Vagina (tissue), 2 donors: ENCODE measurements around the gene MACROD2. TPM values are rescaled to one million over a fixed set of nuclear protein-coding genes. Genes with fewer than 3 reads are reported as not detected.

Experiments used
- DNase-seq, 2 donors: peaks; one replicate each; pipeline ENCODE4 v3.0.0-alpha.2; 2017; ENCODE audit errors: extremely low spot score in 2 of 2
- H3K27ac ChIP-seq: fragments of 200-600 bp; sonication (generic); one replicate; pipeline ENCODE4 v1.5.1; 2019
- H3K27me3 ChIP-seq: fragments of 200-600 bp; sonication (generic); one replicate; pipeline ENCODE4 v1.5.1; 2019
- H3K36me3 ChIP-seq, 2 donors: fragments of 200-600 bp; sonication (generic); one replicate each; pipeline ENCODE4 v1.5.1; 2017 to 2019
- H3K4me1 ChIP-seq: fragments of 200-600 bp; sonication (generic); one replicate; pipeline ENCODE4 v1.5.1; 2019
- H3K4me3 ChIP-seq, 2 donors: fragments of 200-600 bp; sonication (generic); 1 replicate in 1 of 2; 2 replicates in 1 of 2; pipeline ENCODE4 v1.5.1; 2016 to 2019
- H3K9me3 ChIP-seq: fragments of 200-600 bp; sonication (generic); one replicate; pipeline ENCODE4 v1.5.1; 2019
- POLR2A ChIP-seq, 2 donors: fragments of 450-650 bp; IDR thresholded peaks; one replicate each; pipeline ENCODE4 v1.6.1; 2017; ENCODE audit warnings: antibody characterized with exemption in 2 of 2, mild to moderate bottlenecking in 2 of 2, moderate library complexity in 2 of 2
- POLR2AphosphoS5 ChIP-seq, 2 donors: sonication (generic); formaldehyde crosslinking; IDR thresholded peaks; one replicate each; pipeline ENCODE4 v1.9.0; 2017; ENCODE audit warnings: antibody characterized with exemption in 2 of 2, mild to moderate bottlenecking in 2 of 2, low read depth in 1 of 2; ENCODE audit not compliant: insufficient read depth in 1 of 2
- intact Hi-C: fragments of 100-400 bp; cut with DNase I; formaldehyde crosslinking; loops from one replicate; pipeline ENCODE4 v1.15.1; 2023
- total RNA-seq: library from RNA; depleted of rRNA; stranded (reverse); fragments of >200 nt; gene quantifications from one replicate; pipeline ENCODE4 v1.2.3, GENCODE V29; 2016
- TF ChIP-seq, protein P1 (sequence below), 3 experiments: fragments of 450-650 bp in 2 of 3; fragments of 200-600 bp in 1 of 3; sonication (generic) in 1 of 3; IDR thresholded peaks; one replicate each; pipeline ENCODE4 v1.5.1; 2017 to 2019; ENCODE audit warnings: antibody characterized with exemption in 3 of 3, mild to moderate bottlenecking in 2 of 3, moderate library complexity in 2 of 3

The MACROD2 gene
- total RNA-seq, 1 donor from 2014 or later: 12.5 TPM

GRCh38 chr20:15843777-15844176, 1848.5 kb downstream of the MACROD2 start:
- DNase-seq: no peak
- intact Hi-C loops: no loop called here
- H3K27me3 ChIP-seq: no peaks in the 10 kb centered on the region
- H3K27ac ChIP-seq: no peak overlapping the region
- H3K4me3 ChIP-seq: no peak overlapping the region
- H3K9me3 ChIP-seq: no peaks in the 10 kb centered on the region
- H3K36me3 ChIP-seq: no peaks in the 10 kb centered on the region
- TF ChIP-seq, protein P1, sequence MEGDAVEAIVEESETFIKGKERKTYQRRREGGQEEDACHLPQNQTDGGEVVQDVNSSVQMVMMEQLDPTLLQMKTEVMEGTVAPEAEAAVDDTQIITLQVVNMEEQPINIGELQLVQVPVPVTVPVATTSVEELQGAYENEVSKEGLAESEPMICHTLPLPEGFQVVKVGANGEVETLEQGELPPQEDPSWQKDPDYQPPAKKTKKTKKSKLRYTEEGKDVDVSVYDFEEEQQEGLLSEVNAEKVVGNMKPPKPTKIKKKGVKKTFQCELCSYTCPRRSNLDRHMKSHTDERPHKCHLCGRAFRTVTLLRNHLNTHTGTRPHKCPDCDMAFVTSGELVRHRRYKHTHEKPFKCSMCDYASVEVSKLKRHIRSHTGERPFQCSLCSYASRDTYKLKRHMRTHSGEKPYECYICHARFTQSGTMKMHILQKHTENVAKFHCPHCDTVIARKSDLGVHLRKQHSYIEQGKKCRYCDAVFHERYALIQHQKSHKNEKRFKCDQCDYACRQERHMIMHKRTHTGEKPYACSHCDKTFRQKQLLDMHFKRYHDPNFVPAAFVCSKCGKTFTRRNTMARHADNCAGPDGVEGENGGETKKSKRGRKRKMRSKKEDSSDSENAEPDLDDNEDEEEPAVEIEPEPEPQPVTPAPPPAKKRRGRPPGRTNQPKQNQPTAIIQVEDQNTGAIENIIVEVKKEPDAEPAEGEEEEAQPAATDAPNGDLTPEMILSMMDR (IDR thresholded peaks at IDR 0.05): no peak
- TF ChIP-seq POLR2AphosphoS5 (IDR thresholded peaks at IDR 0.05; ENCODE audit: insufficient read depth in 1 of 2, low read depth in 1 of 2) (no peak), POLR2A (IDR thresholded peaks at IDR 0.05) (no peak)
- no peaks in the 10 kb centered on the region for H3K4me1 ChIP-seq

- H3K27ac ChIP-seq: no peak overlapping the region
- intact Hi-C loops: no loop called here
- no peak overlapping the region for H3K4me3 ChIP-seq
- no peaks in the 10 kb centered on the region for H3K9me3 ChIP-seq
- H3K36me3 ChIP-seq: no peaks in the 10 kb centered on the region
- TF ChIP-seq, protein P1 (IDR thresholded peaks at IDR 0.05): no peak
- TF ChIP-seq POLR2A (IDR thresholded peaks at IDR 0.05) (no peak), POLR2AphosphoS5 (IDR thresholded peaks at IDR 0.05; ENCODE audit: insufficient read depth in 1 of 2, low read depth in 1 of 2) (no peak)
- no peaks in the 10 kb centered on the region for H3K4me1 ChIP-seq
- DNase-seq: no peak
- no peaks in the 10 kb centered on the region for H3K27me3 ChIP-seq
These were observed 1852.0 kb downstream of the MACROD2 start for GRCh38 chr20:15847196-15847784.

DNA sequence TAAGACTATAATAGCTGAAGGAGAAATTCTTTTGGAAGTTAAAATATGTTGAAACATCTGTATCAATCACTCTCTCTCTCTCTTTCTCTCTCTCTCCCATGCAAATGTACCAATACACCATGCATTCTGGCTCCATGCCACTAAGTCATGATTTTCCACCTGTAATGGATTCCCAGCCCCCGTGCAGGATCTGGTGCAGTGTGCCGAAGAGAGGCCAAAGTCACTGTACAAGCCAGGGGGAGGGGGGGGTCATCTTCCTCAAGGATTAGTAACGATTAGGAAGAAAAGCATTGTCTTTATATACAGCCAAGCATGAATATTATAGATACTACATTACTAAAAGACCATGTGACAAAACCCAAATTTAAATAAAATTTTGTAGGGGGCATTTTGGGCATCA, 1852.8 kb downstream of the MACROD2 start:
- TF ChIP-seq POLR2AphosphoS5 (IDR thresholded peaks at IDR 0.05; ENCODE audit: insufficient read depth in 1 of 2, low read depth in 1 of 2): no peak
- TF ChIP-seq, protein P1 (IDR thresholded peaks at IDR 0.05): no peak
- no peak for TF ChIP-seq POLR2A (IDR thresholded peaks at IDR 0.05)
- no peaks in the 10 kb centered on the region for H3K27me3 ChIP-seq
- H3K27ac ChIP-seq: no peak overlapping the region
- H3K4me3 ChIP-seq: no peak overlapping the region
- H3K4me1 ChIP-seq: no peaks in the 10 kb centered on the region
- H3K36me3 ChIP-seq: no peaks in the 10 kb centered on the region
- H3K9me3 ChIP-seq: no peaks in the 10 kb centered on the region
- DNase-seq: no peak
- intact Hi-C loops: no loop called here

GRCh38 chr20:15848995-15849610, 1853.8 kb downstream of the MACROD2 start:
- intact Hi-C loops: no loop called here

More at GRCh38 chr20:15848995-15849610, 1853.8 kb downstream of the MACROD2 start:
- no peak overlapping the region for H3K4me3 ChIP-seq
- no peaks in the 10 kb centered on the region for H3K4me1 ChIP-seq
- TF ChIP-seq POLR2AphosphoS5 (IDR thresholded peaks at IDR 0.05; ENCODE audit: insufficient read depth in 1 of 2, low read depth in 1 of 2) (no peak), POLR2A (IDR thresholded peaks at IDR 0.05) (no peak)
- TF ChIP-seq, protein P1 (IDR thresholded peaks at IDR 0.05): no peak
- no peaks in the 10 kb centered on the region for H3K36me3 ChIP-seq
- H3K27me3 ChIP-seq: no peaks in the 10 kb centered on the region
- no peak overlapping the region for H3K27ac ChIP-seq
- DNase-seq: no peak
- H3K9me3 ChIP-seq: no peaks in the 10 kb centered on the region
